Measurements from ENCODE around the gene CNTNAP2.

- no peak for TF ChIP-seq CTCF (tag by site-specific recombination; IDR thresholded peaks at IDR 0.05)
- no peak for TF ChIP-seq ZNF350 (tag by site-specific recombination; IDR thresholded peaks at IDR 0.05)
Measured at GRCh38 chr7:146787266-146787665, 670.7 kb downstream of the CNTNAP2 start.
